GM19455 (cell line): ENCODE results near the gene ZNF160.
"Not testable (repeated sequence)": the region's sequence is repeated elsewhere in the genome, so short reads cannot be mapped to it uniquely, and the experiment has no call there.

Experiments used
- ATAC-seq: cut with Tn5 transposase; IDR thresholded peaks from one replicate; pipeline ENCODE4 v1.9.1; 2021; ENCODE audit not compliant: unreplicated experiment

ZNF160 gene

DNA sequence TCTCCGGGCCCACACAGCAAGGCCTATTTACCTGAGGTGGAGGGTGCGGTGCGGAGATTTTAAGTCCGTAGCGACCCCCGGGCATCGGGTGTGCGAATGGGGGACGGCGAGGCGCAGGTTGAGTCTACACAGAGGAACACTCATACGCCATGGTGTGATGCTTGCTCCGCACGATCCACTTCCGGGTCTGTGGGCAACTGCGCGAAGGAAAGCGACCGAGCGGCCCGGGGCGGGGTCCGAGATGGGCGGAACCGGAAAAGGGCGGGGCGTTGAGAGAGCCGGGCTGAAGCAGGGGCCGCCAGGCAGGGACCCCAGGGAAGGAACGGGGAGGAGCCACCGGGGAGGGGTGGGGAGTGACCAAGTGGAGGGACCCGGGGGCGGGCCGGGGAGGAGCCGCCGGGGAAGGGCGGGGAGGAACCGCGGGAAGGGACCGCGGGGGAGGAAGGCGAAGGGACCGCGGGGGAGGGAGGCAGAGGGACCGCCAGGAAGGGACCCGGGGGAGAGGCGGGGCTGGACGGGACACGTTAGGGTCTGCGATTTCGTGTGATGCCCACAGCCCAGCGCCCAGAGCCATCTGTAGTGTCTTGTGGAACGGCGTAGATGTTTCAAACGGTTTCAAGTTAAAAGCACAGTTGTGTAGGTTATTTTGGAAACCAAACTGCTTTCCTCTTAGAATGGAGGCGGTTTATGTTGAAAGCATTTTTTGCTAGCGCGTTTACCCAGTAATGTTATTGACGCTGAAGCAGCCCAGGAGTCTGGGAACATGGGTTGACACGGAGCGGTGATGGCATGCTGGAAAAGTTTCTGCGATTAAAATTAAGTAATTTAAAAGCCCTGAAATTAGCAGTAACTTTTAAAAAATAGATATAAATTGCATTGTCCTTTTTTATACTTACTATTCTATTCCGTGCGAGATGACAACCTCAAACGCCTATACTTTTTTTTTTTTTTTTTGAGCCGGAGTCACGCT is at the start of gene ZNF160:
TSS of gene ZNF160 (minus strand) at position 189 of the 970 bp plus-strand sequence. CDS start 17,146 bp downstream, outside the sequence.
- ATAC-seq = peak; percentile 95

DNA sequence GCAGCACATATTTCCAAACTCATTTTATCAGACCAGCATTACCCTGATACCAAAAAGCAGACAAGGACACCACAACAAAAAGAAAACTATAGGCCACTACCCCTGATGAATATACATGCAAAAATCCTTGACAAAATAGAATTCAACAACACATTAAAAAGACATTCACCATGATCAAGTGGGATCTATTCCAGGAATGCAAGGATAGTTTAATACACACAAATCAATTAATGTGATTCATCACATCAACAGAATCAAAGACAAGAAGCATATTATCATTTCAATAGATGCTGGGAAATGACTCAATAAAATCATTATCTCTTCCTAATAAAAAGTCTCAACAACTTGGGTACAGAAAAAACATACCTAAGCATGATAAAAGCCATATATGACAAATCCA is 44.4 kb upstream of the ZNF160 start:
- no peak for ATAC-seq

GRCh38 chr19:53140351-53140750 is 37.1 kb upstream of the ZNF160 start:
- ATAC-seq = no peak

DNA sequence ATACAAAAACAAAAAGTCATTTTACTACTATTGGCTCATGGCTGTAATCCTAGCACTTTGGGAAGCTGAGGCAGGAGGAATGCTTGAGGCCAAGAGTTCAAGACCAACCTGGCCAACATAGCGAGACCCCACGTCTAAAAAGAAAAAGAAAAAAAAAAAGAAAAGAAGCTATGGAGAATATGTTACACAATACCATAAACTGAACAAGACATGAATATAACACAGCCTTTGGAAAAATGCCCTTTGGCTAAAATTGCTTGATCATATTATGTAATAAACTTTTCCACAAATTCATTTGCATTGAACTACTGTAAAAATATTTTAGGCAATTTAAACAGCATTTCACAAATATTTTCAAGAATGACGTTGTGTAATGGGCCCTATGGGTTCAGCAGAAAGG is 33.2 kb upstream of the ZNF160 start:
- no peak for ATAC-seq

DNA sequence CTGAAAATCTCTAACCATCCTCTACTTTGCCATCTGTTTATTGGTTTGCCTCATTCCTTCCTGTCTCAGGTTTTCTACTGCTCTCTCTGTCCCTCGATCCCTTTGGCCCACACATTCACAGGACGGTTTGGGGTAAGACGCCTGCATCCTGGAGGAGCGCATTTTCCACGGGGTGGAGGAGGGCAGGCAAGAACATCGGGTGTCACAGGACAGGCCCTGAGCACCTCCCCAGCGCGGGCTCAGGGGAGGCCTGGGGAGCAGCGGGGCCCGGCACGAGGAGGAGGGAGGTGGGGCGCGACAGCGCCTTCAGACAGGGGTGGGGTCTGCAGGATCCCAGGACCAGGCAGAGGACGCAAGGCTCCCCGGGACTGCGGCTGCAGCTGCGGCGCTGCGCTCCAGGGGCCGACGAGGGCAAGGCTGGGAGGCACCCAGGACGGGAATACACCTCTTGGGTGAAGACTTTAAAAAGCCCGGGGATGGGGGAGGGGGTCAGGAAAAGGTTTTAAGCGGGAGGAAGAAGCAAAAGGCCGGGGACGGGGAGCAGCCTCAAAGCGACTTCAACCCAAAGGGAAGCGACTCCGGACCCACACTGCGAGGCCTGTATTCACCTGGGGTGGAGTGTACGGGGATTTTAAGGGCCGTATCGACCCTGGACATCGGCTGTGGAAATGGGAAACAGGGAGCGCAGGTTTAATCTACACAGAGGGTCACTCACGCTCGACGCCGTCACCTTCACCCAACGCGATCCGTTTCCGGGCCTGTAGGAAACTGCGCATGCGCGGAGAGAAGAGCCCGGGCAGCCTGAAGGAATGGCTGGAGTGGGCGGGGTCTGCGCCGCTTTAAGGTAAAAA is 29.1 kb upstream of the ZNF160 start, which contains the start of gene ZNF415:
TSS of gene ZNF415 (minus strand) at position 770 of the 851 bp plus-strand sequence. CDS start 10,234 bp downstream, outside the sequence.
- no peak for ATAC-seq

DNA sequence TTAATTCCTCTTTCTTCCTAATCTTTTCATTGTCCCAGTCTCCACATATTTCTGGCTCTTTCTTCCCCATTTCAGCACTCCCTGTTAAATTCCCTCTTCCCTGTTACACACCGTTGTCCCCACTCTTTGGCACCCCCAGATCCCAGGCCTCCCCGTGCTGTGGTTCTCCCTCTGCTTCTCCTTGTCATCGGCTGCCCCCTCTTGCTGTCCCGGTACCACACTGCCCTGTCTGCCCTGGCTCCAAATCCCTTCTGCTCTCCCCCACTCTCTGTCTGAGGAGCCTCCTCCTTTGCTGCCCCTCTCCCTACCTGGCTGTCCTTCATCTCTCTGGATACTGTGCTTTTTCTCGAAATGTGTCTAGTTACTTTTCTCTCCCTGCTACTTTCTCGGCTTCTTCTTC is 28.5 kb upstream of the ZNF160 start:
- no peak for ATAC-seq

DNA sequence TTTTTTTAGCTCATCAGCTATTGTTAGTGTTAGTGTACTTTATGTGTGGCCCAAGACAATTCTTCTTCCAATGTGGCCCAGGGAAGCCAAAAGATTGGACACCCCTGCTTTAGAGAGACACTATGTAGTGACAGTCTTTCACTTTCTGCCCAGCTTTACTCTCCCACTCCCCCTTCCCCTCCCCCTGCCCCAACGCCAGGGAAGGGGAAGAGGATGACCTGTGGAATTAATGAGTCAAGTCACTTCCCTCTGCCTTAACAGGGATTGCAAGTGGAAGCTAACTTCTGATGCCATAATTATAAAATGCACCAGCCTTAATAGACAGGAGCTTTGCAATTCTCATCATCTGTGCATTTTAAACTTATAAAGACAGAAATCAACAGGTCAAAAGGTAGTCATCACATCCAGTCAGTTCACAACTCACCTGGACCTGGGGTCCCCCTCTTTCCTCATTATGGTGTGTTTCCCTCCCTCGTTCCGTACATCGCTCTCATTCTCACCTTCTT is 27.9 kb upstream of the ZNF160 start:
- ATAC-seq = no peak

DNA sequence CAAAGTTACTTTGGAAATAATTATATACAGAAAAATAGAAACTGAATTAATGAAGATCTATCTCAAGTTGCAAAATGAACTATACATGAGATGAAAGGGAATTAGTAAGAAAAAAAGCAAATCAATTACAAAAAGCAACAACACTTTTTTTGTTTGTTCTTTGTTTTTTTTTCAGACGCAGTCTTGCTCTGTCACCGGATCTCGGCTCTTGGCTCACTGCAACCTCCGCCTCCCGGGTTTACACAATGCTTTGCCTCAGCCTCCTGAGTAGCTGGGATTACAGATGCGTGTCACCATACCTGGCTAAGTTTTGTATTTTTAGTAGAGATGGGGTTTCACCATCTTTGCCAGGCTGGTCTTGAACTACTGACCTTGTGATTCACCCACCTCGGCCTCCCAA is 27.3 kb upstream of the ZNF160 start:
- no peak for ATAC-seq

- ATAC-seq = not testable (repeated sequence)
Measured at GRCh38 chr19:53126733-53127526, 23.7 kb upstream of the ZNF160 start.

- ATAC-seq = no peak
Measured at GRCh38 chr19:53123400-53123799, 20.2 kb upstream of the ZNF160 start.

DNA sequence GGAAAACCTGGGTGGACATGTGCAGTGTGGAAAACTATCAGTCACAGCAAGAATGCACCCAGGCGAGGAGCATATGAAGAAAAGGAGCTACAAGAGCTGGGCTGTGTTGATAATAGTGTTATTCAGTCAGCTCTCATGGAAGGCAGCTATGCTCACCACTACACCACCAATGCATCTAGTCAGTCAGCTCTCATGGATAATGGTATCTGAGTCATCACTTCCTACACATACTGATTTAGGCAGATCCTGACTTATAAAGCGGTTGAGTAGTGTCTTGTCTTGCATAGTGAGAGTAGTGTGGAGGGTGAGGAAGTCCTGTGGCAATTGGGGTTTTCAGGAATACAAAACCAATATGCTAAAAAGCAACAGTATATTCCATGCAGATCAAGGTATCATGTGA is 9.1 kb upstream of the ZNF160 start:
- no peak for ATAC-seq

- no peak for ATAC-seq
Measured at GRCh38 chr19:53109527-53109926, 6.3 kb upstream of the ZNF160 start.

DNA sequence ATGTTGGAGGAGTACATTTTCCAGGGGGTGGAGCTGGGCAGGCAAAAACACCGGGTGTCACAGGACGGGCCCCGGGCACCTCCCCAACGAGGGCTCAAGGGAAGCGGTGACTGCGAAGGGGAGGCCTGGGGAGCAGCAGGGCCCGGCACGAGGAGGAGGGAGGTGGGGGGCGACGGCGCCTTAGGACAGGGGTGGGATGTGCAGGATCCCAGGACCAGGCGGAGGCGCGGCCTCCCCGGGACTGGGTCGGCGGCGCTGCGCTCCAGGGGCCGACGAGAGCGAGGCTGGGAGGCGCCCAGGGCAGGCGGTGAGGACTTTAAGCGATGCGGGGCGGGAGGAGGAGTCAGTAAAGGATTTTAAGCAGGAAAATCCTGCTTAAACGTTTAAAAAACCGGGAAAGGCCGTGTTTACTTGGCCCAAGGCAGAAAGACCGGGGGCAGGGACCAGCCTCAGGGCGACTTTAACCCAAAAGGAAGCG is 427 bp downstream of the ZNF160 start:
- ATAC-seq = no peak

DNA sequence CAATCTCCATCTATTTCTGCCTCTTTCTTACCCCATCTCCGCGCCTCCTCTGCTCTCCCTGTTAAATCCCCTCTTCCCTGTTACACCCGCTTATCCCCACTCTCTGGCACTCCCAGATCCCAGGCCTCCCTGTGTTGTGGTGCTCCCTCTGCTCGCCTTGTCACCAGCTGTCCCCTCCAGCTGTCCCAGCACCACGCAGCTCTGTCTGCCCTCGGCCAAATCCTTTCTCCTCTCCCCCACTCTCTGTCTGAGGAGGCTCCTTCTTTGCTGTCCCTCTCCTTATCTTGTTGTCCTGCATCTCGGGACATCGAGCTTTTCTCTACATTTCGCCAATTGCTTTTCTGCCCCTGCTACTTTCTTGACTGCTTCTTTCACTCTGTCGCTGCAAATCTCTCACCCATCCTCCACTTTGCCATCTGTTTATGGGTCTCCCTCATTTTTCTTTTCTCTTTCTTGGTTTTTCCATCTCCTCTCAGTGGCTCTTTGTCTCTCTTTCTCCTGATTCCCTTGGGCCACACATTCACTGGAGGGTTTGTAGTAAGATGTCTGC is 941 bp downstream of the ZNF160 start:
- ATAC-seq = no peak

GRCh38 chr19:53101518-53101917 is 1.7 kb downstream of the ZNF160 start:
- ATAC-seq = no peak

DNA sequence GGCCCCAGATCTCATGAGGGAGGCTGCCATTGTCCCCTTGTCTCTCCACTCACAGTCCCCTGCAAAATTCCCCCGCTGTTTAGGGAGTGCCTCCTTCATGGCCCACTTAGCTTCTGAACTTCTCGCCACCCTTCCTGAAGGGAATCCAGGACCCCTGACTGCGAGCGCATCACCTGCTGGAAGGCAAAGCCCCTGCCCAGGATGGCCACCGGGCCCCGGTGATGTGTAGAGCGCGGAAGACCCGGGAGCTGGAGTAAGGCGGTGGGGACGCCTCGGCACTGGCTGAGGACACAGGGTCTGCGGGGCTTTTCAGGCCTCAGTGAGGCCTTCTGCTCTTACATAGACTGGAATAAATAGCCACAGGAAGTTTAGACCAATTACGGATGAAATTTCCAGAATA is 4.7 kb downstream of the ZNF160 start:
- not testable (repeated sequence) for ATAC-seq

- ATAC-seq = not testable (repeated sequence)
Measured at GRCh38 chr19:53096982-53097690, 6.1 kb downstream of the ZNF160 start.

DNA sequence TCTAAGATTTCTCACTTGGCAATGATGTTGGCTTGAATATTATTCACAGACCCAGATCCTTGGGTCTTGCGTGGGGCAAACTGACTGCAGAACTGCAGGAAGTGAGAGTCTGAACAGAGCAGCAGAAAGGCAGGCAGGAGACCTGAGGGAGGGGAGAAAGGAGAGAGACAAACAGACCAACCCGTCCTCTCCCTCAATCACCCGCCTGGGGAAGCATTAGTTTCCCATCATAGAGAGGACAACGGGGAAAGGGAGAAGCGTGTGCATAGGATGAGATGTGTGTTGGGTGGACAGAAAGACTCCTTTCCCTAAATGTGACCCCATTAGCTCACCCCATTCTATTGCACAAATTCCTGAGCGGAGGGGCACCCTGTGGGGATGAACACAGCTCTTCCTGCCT is 6.6 kb downstream of the ZNF160 start:
- not testable (repeated sequence) for ATAC-seq

DNA sequence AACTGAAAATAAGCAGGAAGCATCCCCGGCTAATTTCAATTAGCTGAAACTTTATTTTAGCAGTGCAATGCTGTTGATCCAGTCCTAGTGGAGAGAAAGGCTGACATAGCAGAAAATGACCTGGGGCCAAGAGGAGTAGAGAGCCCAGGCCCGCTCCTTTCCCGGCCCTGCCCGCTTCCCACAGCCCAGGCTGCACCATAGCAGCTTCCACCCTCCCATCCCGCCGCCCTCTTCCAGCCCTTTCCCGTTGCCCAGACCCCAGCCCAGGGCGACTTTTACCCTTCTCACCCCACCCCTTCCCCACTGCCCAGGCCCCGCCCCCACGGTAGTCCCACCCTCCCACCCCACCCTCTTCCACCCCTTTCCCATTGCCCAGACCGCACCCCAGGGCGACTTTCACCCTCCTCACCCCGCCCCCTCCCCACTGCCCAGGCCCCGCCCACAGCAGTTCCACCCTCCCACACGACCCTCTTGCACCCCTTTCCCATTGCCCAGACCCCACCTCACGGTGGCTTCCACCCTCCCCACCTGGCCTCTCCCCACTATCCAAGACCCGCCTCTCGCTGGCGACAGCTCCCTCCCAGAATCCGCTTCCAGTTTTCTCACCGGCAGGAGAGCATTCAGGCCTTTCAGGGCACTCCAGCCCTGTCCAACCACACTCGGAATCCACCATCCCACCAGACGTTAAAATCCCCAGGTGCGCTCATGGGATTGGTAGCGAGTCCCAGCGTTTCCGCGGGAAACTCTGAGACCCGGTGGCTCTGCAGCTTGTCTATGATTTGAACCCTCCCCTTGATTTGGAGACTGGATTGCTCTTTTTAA is 8.3 kb downstream of the ZNF160 start:
- no peak for ATAC-seq
